NK-92 (cell line): ENCODE results near the gene ANXA3.

Experiments
- DNase-seq: peaks from one replicate; lab custom pipeline; 2025; ENCODE audit not compliant: unreplicated experiment; lab: John Stamatoyannopoulos, UW

Gene ANXA3

GRCh38 chr4:78610546-78611214 lies 59.1 kb downstream of the ANXA3 start:
- no peak for DNase-seq

- DNase-seq: no peak
These were observed 59.6 kb downstream of the ANXA3 start for GRCh38 chr4:78611215-78611558.

GRCh38 chr4:78612398-78613178 lies 61.0 kb downstream of the ANXA3 start:
- no peak for DNase-seq

GRCh38 chr4:78613522-78614321 lies 62.2 kb downstream of the ANXA3 start:
- DNase-seq: no peak

GRCh38 chr4:78616046-78616498 lies 64.5 kb downstream of the ANXA3 start:
- DNase-seq: no peak

- no peak for DNase-seq
These were observed 66.9 kb downstream of the ANXA3 start for GRCh38 chr4:78618436-78618835.

- DNase-seq: no peak
These were observed 69.8 kb downstream of the ANXA3 start for GRCh38 chr4:78621395-78621794.

- no peak for DNase-seq
These were observed 70.8 kb downstream of the ANXA3 start for GRCh38 chr4:78622253-78622979.

- no peak for DNase-seq
These were observed 72.5 kb downstream of the ANXA3 start for GRCh38 chr4:78624048-78624447.

- no peak for DNase-seq
These were observed 73.5 kb downstream of the ANXA3 start for GRCh38 chr4:78625073-78625472.

- no peak for DNase-seq
These were observed 75.7 kb downstream of the ANXA3 start for GRCh38 chr4:78627046-78627965.

GRCh38 chr4:78627966-78628678 lies 76.6 kb downstream of the ANXA3 start:
- DNase-seq: no peak

- no peak for DNase-seq
These were observed 78.5 kb downstream of the ANXA3 start for GRCh38 chr4:78629991-78630541.

- DNase-seq: no peak
These were observed 79.0 kb downstream of the ANXA3 start for GRCh38 chr4:78630615-78631014.

- DNase-seq: no peak
These were observed 82.6 kb downstream of the ANXA3 start for GRCh38 chr4:78634011-78634664.

GRCh38 chr4:78638337-78639172 lies 87.0 kb downstream of the ANXA3 start:
- DNase-seq: no peak

GRCh38 chr4:78640714-78641113 lies 89.1 kb downstream of the ANXA3 start:
- DNase-seq: no peak

GRCh38 chr4:78642934-78643333 lies 91.4 kb downstream of the ANXA3 start:
- DNase-seq: no peak
